Measurements from ENCODE around the gene PGAM1.
"Not testable (repeated sequence)": the region's sequence is repeated elsewhere in the genome, so short reads cannot be mapped to it uniquely, and the experiment has no call there.

DNA sequence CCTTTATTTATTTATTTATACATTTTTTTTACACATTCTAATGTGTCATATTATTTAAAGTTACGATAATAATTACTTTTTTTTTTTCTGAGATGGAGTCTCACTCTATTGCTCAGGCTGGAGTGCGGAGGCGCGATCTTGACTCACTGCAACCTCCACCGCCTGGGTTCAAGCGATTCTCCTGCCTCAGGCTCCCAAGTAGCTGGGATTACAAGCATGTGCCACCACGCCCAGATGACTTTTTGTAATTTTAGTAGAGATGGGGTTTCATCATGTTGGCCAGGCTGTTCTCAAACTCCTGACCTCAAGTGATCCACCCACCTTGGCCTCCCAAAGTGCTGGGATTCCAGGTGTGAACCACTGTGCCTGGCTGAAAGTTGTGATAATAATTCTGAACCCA lies 19.5 kb upstream of the PGAM1 start:
- TF ChIP-seq, protein P1, sequence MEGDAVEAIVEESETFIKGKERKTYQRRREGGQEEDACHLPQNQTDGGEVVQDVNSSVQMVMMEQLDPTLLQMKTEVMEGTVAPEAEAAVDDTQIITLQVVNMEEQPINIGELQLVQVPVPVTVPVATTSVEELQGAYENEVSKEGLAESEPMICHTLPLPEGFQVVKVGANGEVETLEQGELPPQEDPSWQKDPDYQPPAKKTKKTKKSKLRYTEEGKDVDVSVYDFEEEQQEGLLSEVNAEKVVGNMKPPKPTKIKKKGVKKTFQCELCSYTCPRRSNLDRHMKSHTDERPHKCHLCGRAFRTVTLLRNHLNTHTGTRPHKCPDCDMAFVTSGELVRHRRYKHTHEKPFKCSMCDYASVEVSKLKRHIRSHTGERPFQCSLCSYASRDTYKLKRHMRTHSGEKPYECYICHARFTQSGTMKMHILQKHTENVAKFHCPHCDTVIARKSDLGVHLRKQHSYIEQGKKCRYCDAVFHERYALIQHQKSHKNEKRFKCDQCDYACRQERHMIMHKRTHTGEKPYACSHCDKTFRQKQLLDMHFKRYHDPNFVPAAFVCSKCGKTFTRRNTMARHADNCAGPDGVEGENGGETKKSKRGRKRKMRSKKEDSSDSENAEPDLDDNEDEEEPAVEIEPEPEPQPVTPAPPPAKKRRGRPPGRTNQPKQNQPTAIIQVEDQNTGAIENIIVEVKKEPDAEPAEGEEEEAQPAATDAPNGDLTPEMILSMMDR (IDR thresholded peaks at IDR 0.05; ENCODE audit: insufficient read depth, low read depth, low read length) = not testable (repeated sequence)
- TF ChIP-seq EZH2 (IDR thresholded peaks at IDR 0.05; ENCODE audit: insufficient read depth, low read length) = not testable (repeated sequence)
